T-helper 2 cell (primary cell): Measurements from ENCODE around the gene THBD.

Experiments used
- DNase-seq, 5 experiments: peaks; one replicate each; pipeline versions ENCODE4 v3.0.0 to v3.0.0-alpha.2; 2012 to 2022
- total RNA-seq, 2 donors: gene quantifications; one replicate each; lab custom pipeline; 2026; lab: John Stamatoyannopoulos, UW

The THBD gene, protein sequence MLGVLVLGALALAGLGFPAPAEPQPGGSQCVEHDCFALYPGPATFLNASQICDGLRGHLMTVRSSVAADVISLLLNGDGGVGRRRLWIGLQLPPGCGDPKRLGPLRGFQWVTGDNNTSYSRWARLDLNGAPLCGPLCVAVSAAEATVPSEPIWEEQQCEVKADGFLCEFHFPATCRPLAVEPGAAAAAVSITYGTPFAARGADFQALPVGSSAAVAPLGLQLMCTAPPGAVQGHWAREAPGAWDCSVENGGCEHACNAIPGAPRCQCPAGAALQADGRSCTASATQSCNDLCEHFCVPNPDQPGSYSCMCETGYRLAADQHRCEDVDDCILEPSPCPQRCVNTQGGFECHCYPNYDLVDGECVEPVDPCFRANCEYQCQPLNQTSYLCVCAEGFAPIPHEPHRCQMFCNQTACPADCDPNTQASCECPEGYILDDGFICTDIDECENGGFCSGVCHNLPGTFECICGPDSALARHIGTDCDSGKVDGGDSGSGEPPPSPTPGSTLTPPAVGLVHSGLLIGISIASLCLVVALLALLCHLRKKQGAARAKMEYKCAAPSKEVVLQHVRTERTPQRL
- total RNA-seq, result 0 reads per million in 2 donors

- DNase-seq, result peak in 1 of 5 experiments; percentile 51
These were observed at the start of gene THBD for GRCh38 chr20:23049201-23050075. THBD (minus strand) TSS chr20:23049672; CDS start chr20:23049504, 168 bp downstream.

- DNase-seq, result no peak
These were observed 48.4 kb upstream of the THBD start for GRCh38 chr20:23097636-23098580.

- DNase-seq, result no peak
These were observed 47.6 kb upstream of the THBD start for GRCh38 chr20:23096986-23097520.

DNA sequence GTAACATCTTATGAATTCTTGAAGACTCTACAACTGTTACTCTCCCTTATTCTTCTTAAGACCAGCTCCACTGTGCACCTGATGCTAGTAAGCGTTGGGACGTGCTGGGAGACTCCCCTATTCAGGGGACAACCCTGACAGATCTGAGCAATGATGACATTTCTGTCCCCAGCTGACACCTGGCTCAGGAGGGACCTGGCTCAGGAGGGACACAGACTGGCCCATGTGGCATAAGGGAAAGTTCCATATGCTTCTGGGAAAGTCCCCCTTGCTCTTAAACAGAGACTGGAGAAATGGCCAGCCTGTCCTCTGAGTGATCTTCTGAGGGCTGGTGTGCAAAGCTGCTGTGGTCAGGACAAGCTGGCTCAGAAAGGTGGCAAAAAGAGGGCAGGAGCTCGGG, 46.6 kb upstream of the THBD start:
- DNase-seq, result no peak

DNA sequence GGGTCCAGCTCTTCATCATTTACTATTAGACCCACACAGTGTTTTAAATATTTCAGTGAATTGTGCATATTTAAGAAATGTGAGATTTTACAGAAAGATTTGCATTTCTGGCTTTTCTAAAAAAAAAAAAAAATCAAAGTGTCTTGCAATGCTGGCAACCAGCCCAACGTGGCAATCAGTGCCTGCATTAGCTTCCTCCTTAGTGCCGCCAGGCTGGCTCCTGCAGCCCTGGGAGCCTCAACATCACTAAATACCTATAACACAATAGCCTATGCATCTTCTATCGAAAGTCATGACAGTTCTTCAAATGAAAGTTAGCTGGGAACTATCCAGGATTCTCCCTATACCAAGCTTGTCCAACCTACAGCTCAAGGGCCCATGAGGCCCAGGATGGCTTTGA, 46.0 kb upstream of the THBD start:
- DNase-seq, result no peak

- no peak for DNase-seq
These were observed 45.5 kb upstream of the THBD start for GRCh38 chr20:23094927-23095326.

DNA sequence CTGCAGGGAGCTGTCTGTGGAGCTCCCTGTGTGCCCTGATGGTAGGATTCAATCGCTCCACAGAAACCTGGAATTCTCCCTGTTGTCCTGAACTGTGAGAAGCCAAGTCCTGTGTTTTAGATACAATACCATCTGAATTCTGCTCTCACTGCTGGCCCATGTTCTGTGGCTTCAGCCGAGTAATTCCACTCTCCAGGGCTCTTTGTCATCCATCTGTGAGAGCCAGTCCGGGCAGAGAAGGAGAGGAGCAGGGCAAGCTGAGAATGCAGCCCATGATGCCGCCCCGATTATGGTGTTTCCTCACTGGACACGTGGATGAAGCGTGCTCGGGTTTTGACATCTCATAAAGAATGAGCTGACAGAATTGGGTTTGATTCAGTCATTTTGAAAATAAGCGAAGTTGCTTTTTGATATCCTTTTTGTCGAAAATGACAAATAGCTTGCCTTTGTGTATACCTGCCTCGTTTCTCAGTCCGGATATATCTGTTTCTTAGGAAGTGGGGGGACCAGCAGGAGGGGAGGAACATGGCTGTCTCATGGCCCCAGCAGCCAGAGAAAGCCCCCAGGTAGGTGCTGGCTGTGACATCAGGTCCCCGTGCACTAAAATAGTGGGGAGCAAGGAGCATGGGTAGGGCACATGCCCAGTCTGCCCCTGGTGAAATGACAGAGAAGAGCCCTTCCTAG, 44.9 kb upstream of the THBD start:
- DNase-seq, result peak in 1 of 5 experiments; percentile 31

- DNase-seq, result no peak
These were observed 44.1 kb upstream of the THBD start for GRCh38 chr20:23093613-23094012.

GRCh38 chr20:23092861-23093495, 43.5 kb upstream of the THBD start:
- DNase-seq, result peak in 1 of 5 experiments; percentile 9

DNA sequence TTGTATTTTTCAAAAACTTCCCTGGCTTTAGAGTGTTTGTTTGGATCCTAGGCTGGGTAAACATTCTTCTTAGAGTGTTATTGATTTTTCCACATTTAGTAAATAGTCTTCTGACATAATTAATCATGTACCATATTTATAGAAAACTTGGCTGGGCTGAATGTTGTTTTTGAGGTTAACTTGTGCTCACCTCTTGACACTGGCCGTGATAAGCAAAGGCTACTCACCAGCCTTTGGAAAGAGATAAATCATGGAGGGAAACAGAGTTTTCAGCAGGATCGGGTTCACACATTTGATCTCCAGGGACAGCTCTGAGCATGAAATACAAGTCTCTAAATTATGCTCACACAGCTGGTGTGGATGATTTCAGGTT, 42.9 kb upstream of the THBD start:
- DNase-seq, result no peak

- DNase-seq, result no peak
These were observed 42.4 kb upstream of the THBD start for GRCh38 chr20:23091721-23092383.

DNA sequence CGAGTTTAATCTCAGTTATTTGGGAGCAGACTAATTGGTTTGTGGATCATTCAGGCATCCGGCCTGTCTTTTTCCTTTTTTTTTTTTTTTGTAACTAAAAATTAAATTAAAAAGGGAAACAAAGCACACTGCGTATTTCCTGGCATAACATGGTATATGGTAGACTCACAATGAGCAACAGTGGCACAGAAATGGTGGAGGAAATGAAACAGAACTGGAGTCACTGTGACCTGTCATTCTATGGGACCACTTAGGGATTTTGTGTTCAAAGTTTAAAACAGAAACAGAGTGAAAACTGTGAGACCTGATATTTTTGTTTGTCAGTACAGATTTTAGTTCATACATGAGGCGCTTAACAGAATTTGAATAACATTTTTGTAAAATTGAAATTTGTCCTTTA, 41.4 kb upstream of the THBD start:
- no peak for DNase-seq

DNA sequence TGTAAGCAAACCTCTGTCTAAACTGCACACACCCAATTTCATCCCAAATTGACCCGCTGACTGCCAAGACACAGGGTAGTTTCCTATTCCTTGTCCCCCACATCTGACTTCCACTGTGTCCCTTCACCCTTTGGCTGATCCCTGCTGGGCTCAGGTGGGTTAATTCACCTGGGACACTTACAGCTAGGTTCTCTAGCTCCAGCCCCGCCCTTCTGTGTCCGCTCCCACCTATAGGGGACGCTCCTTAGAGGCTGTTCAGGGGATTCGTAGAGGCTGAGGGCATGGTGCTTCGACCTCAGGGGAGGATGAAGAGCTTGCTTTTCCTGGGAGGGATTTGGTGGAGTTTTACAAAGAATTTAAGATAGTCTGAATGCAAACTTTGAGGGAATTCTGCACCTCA, 40.7 kb upstream of the THBD start:
- no peak for DNase-seq

- DNase-seq, result no peak
These were observed 39.4 kb upstream of the THBD start for GRCh38 chr20:23088866-23089265.

GRCh38 chr20:23087587-23088251, 38.2 kb upstream of the THBD start:
- no peak for DNase-seq

DNA sequence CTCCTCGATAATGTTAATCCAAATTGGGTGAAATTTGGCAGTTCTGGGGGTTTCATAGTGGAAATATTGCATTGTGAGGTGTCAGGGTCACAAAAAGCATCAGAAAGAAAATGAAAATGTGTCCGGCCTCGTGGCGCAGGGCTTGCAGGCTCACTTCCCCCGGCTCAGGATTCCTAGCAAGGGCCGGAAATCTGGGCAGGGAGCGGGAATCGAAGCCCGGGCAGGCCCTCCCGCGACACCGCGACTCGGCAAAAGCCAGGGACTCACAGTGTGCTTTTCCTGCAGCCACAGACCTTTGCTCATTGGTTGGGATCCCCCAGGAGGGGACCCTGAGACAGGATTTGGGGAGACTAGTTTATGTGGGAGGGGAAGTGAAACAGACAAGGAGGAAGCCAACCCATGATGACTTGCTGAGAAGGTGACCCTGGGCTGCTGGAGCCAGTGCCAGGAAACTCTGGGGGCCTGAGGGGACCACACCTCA, 37.5 kb upstream of the THBD start:
- DNase-seq, result no peak

DNA sequence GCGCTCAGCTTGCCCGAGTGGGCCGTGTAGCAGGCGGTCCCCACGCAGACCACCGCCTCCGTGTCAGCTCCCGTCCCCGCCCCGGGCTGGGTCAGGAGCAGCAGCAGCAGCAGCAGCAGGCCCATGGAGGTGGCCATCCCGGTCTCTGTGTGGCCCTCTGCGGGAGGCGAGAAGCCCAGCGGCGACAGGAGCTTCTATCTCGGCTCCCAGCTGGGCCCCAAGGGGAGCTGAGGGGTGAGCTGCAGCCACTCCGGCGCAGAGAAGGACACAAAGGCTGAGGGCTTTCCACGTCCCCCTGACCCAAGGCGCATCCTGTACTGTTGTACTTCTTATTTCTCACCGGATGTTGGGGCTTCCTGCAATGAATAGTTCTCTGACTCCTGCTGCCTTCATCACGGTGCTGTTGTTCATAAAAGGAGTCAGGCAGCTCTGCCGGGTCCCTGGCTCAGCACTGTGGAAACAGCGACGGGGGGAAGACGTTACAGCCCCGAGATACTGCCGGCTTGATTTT, 36.6 kb upstream of the THBD start, which contains the start of gene CD93:
TSS of gene CD93 (minus strand) at position 269 of the 511 bp plus-strand sequence. CDS start at position 137, 132 bp downstream.
- DNase-seq, result peak in 1 of 5 experiments; percentile 78

GRCh38 chr20:23085436-23086055, 36.1 kb upstream of the THBD start:
- no peak for DNase-seq
